Measurements from ENCODE around the gene ZDHHC12. TPM values are rescaled to one million over a fixed set of nuclear protein-coding genes. Genes with fewer than 3 reads are reported as not detected.

The ZDHHC12 gene
- total and polyA plus RNA-seq, 2 experiments from 2014 or later = 44.0 to 48.1 TPM

- no peak overlapping the region for H2AFZ ChIP-seq
- no peak overlapping the region for H3K4me2 ChIP-seq (ENCODE audit: unreplicated experiment)
- no peaks in the 10 kb centered on the region for H3K79me2 ChIP-seq (ENCODE audit: insufficient read depth)
- H3F3A ChIP-seq (ENCODE audit: insufficient read depth) = no peaks in the 10 kb centered on the region
- no peaks in the 10 kb centered on the region for H3K27me3 ChIP-seq (replicated peaks; ENCODE audit: insufficient read depth)
- 86 to 91% methylated on average over 20 to 26 of the region's 26 CpGs for WGBS, 2 experiments (ENCODE audit: low coverage in 1 of 2, low lambda C conversion rate in 2 of 2, missing lambda C conversion rate in 2 of 2)
- TF ChIP-seq EZH2phosphoT487 (IDR thresholded peaks at IDR 0.05; ENCODE audit: insufficient read depth, low read depth) = no peak
- no peak for TF ChIP-seq EZH2 (IDR thresholded peaks at IDR 0.05; ENCODE audit: insufficient read depth, poor library complexity, severe bottlenecking)
- in situ Hi-C loops (cut with MboI) = no loop called here
- no peaks in the 10 kb centered on the region for H3K4me1 ChIP-seq (ENCODE audit: insufficient read depth)
- no peaks in the 10 kb centered on the region for H3K9me2 ChIP-seq (ENCODE audit: insufficient read depth)
- H3K9ac ChIP-seq = no peak overlapping the region
- DNase-seq = no peak
- no peaks in the 10 kb centered on the region for H3K36me3 ChIP-seq (ENCODE audit: low read depth)
- H4K20me1 ChIP-seq (ENCODE audit: insufficient read depth) = no peaks in the 10 kb centered on the region
- no peaks in the 10 kb centered on the region for H3K9me3 ChIP-seq (ENCODE audit: low read depth)
- no peak overlapping the region for H3K4me3 ChIP-seq
- H3K27ac ChIP-seq = no peak overlapping the region
These were observed 11.2 kb downstream of the ZDHHC12 start for GRCh38 chr9:128712451-128713410.

DNA sequence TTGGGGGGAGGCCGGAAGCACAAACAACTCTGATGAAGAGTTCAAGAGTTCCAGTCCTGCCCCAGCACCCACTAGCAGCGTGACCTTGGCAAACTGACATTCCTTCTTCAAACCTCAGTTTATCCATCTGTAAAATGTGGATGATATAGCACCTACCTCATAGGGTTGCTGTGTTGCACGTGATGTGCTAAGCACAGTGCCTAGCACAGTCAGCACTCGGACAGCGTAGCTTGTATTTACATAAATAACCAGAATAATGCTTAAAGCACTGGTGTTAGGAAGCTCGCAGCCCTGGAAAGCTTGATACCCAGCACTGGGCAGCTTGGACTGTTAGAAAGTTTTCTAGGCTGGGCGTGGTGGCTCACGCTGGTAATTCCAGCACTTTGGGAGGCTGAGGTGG is 16.5 kb downstream of the ZDHHC12 start:
- H3K9ac ChIP-seq = no peak overlapping the region
- H3K4me1 ChIP-seq (ENCODE audit: insufficient read depth) = no peaks in the 10 kb centered on the region
- H3K4me2 ChIP-seq (ENCODE audit: unreplicated experiment) = no peak overlapping the region
- no peak overlapping the region for H2AFZ ChIP-seq
- no peaks in the 10 kb centered on the region for H3F3A ChIP-seq (ENCODE audit: insufficient read depth)
- H3K79me2 ChIP-seq (ENCODE audit: insufficient read depth) = no peaks in the 10 kb centered on the region
- no peaks in the 10 kb centered on the region for H3K36me3 ChIP-seq (ENCODE audit: low read depth)
- 90 to 94% methylated on average over 8 of the region's 8 CpGs for WGBS, 2 experiments (ENCODE audit: low coverage in 1 of 2, low lambda C conversion rate in 2 of 2, missing lambda C conversion rate in 2 of 2)
- H3K27ac ChIP-seq = no peak overlapping the region
- no peaks in the 10 kb centered on the region for H3K9me3 ChIP-seq (ENCODE audit: low read depth)
- no peaks in the 10 kb centered on the region for H3K9me2 ChIP-seq (ENCODE audit: insufficient read depth)
- in situ Hi-C loops (cut with MboI) = no loop called here
- no peaks in the 10 kb centered on the region for H3K27me3 ChIP-seq (replicated peaks; ENCODE audit: insufficient read depth)
- H3K4me3 ChIP-seq = no peak overlapping the region
- H4K20me1 ChIP-seq (ENCODE audit: insufficient read depth) = no peaks in the 10 kb centered on the region
- no peak for TF ChIP-seq EZH2phosphoT487 (IDR thresholded peaks at IDR 0.05; ENCODE audit: insufficient read depth, low read depth)
- no peak for TF ChIP-seq EZH2 (IDR thresholded peaks at IDR 0.05; ENCODE audit: insufficient read depth, poor library complexity, severe bottlenecking)
- no peak for DNase-seq

DNA sequence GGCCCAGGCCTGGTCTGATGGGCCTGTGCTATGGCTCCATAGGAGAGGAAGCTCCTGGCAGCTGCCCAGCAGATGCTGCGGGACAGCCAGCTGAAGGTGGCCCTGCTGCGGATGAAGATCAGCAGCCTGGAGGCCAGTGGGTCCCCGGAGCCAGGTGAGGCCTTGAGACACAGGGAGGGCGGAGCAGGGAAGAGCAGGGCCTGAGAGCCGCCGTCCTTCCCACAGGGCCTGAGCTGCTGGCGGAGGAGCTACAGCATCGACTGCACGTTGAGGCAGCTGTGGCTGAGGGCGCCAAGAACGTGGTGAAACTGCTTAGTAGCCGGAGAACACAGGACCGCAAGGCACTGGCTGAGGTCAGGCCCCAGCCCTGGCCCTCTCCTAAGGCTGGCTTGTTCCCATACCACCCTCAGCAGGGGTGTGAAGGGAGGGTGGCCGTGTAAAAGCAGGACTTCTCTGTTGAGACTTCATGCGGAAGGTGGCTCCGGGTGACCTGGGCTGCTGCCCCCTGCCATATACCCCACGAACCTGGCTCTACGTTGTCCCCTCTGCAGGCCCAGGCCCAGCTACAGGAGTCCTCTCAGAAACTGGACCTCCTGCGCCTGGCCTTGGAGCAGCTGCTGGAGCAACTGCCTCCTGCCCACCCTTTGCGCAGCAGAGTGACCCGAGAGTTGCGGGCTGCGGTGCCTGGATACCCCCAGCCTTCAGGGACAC is 17.1 kb downstream of the ZDHHC12 start:
- no peaks in the 10 kb centered on the region for H3K79me2 ChIP-seq (ENCODE audit: insufficient read depth)
- no peak overlapping the region for H2AFZ ChIP-seq
- H3K4me1 ChIP-seq (ENCODE audit: insufficient read depth) = no peaks in the 10 kb centered on the region
- TF ChIP-seq EZH2 (IDR thresholded peaks at IDR 0.05; ENCODE audit: insufficient read depth, poor library complexity, severe bottlenecking) = no peak
- TF ChIP-seq EZH2phosphoT487 (IDR thresholded peaks at IDR 0.05; ENCODE audit: insufficient read depth, low read depth) = no peak
- H3K4me3 ChIP-seq = no peak overlapping the region
- no peak overlapping the region for H3K27ac ChIP-seq
- H3K4me2 ChIP-seq (ENCODE audit: unreplicated experiment) = no peak overlapping the region
- DNase-seq = no peak
- no peaks in the 10 kb centered on the region for H3K27me3 ChIP-seq (replicated peaks; ENCODE audit: insufficient read depth)
- H3K9ac ChIP-seq = no peak overlapping the region
- H3F3A ChIP-seq (ENCODE audit: insufficient read depth) = no peaks in the 10 kb centered on the region
- no peaks in the 10 kb centered on the region for H4K20me1 ChIP-seq (ENCODE audit: insufficient read depth)
- no peaks in the 10 kb centered on the region for H3K9me3 ChIP-seq (ENCODE audit: low read depth)
- 86 to 90% methylated on average over 23 of the region's 23 CpGs for WGBS, 2 experiments (ENCODE audit: low coverage in 1 of 2, low lambda C conversion rate in 2 of 2, missing lambda C conversion rate in 2 of 2)
- in situ Hi-C loops (cut with MboI) = no loop called here
- H3K9me2 ChIP-seq (ENCODE audit: insufficient read depth) = no peaks in the 10 kb centered on the region
- H3K36me3 ChIP-seq (ENCODE audit: low read depth) = no peaks in the 10 kb centered on the region

DNA sequence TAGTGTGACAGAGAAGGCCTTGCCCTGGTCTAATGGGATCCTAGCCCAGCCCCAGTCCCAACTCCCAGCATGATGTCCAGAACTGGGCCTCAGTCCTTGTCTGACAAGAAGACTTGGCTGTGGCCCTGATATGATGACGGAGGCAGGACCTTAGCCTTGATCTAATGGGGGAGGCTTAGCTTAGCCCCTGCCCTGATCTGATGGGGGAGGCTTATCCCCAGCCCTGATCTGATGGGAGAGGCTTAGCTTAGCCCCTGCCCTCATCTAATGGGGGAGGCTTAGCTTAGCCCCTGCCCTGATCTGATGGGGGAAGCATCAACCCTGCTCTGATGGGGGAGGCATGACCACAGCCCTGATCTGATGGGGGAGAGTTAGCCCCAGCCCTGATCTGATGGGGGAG is 17.9 kb downstream of the ZDHHC12 start:
- Histone ChIP-seq H2AFZ (no peak overlapping the region), H3K9me2 (ENCODE audit: insufficient read depth) (no peaks in the 10 kb centered on the region), H3K4me2 (ENCODE audit: unreplicated experiment) (no peak overlapping the region), H3K4me3 (no peak overlapping the region), H3K27ac (no peak overlapping the region), H3K36me3 (ENCODE audit: low read depth) (no peaks in the 10 kb centered on the region), H3K4me1 (ENCODE audit: insufficient read depth) (no peaks in the 10 kb centered on the region), H3K79me2 (ENCODE audit: insufficient read depth) (no peaks in the 10 kb centered on the region), H3K9ac (no peak overlapping the region), H3F3A (ENCODE audit: insufficient read depth) (no peaks in the 10 kb centered on the region), H3K27me3 (replicated peaks; ENCODE audit: insufficient read depth) (no peaks in the 10 kb centered on the region), H4K20me1 (ENCODE audit: insufficient read depth) (no peaks in the 10 kb centered on the region), H3K9me3 (ENCODE audit: low read depth) (no peaks in the 10 kb centered on the region)
- WGBS, 2 experiments (ENCODE audit: low coverage in 1 of 2, low lambda C conversion rate in 2 of 2, missing lambda C conversion rate in 2 of 2) = 100% methylated on average over 1 of the region's 1 CpG
- TF ChIP-seq EZH2phosphoT487 (IDR thresholded peaks at IDR 0.05; ENCODE audit: insufficient read depth, low read depth) (no peak), EZH2 (IDR thresholded peaks at IDR 0.05; ENCODE audit: insufficient read depth, poor library complexity, severe bottlenecking) (no peak)
- in situ Hi-C loops (cut with MboI) = no loop called here
- no peak for DNase-seq

All from GM23248 (cell line).